Non-pigmented ciliary epithelial cell (primary cell): Measurements from ENCODE around the gene NMRK2.
"Not testable (repeated sequence)": the region's sequence is repeated elsewhere in the genome, so short reads cannot be mapped to it uniquely, and the experiment has no call there.

Experiments used
- DNase-seq: peaks from one replicate; pipeline ENCODE4 v3.0.0-alpha.2; 2010; ENCODE audit warnings: low read depth

Gene NMRK2

GRCh38 chr19:3936506-3937442 is 3.9 kb downstream of the NMRK2 start:
- DNase-seq: no peak

GRCh38 chr19:3938300-3938950 is 5.6 kb downstream of the NMRK2 start:
- not testable (repeated sequence) for DNase-seq

- no peak for DNase-seq
Measured at GRCh38 chr19:3942790-3943409, 10.0 kb downstream of the NMRK2 start.

GRCh38 chr19:3944018-3944721 is 11.3 kb downstream of the NMRK2 start:
- no peak for DNase-seq

GRCh38 chr19:3945838-3946237 is 13.0 kb downstream of the NMRK2 start:
- no peak for DNase-seq

GRCh38 chr19:3947316-3947933 is 14.6 kb downstream of the NMRK2 start:
- not testable (repeated sequence) for DNase-seq

- no peak for DNase-seq
Measured at GRCh38 chr19:3949294-3949693, 16.4 kb downstream of the NMRK2 start.

- no peak for DNase-seq
Measured at GRCh38 chr19:3949997-3950859, 17.4 kb downstream of the NMRK2 start.

GRCh38 chr19:3950871-3951861 is 18.3 kb downstream of the NMRK2 start:
- DNase-seq: no peak

GRCh38 chr19:3952755-3953276 is 19.9 kb downstream of the NMRK2 start:
- not testable (repeated sequence) for DNase-seq

GRCh38 chr19:3954107-3954506 is 21.2 kb downstream of the NMRK2 start:
- DNase-seq: no peak

GRCh38 chr19:3955276-3955675 is 22.4 kb downstream of the NMRK2 start:
- not testable (repeated sequence) for DNase-seq

- DNase-seq: no peak
Measured at GRCh38 chr19:3955688-3956087, 22.8 kb downstream of the NMRK2 start.

GRCh38 chr19:3958836-3959765 is 26.2 kb downstream of the NMRK2 start:
- DNase-seq: no peak

- no peak for DNase-seq
Measured at GRCh38 chr19:3959766-3960131, 26.9 kb downstream of the NMRK2 start.

- no peak for DNase-seq
Measured at GRCh38 chr19:3961007-3961406, 28.1 kb downstream of the NMRK2 start.

GRCh38 chr19:3963458-3964255 is 30.8 kb downstream of the NMRK2 start:
- DNase-seq: no peak
